ENCODE results near the gene MCU.

Gene MCU

DNA sequence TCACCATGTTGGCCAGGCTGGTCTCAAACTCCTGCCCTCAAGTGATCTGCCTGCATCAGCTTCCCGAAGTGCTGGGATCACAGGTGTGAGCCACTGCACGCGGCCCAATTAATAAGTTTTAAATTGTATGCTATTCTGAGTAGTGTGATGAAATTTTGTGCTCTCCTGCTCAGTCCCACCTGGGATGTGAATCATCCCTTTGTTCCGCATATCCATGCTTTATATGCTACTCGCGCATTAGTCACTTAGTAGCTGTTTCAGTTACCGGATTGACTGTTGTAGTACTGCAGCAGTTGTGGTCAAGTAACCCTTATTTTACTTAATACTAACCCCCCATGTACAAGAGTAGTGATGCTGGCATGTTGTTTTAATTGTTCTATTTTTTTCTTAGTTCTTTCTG lies 154.3 kb downstream of the MCU start:
- H3K36me3 ChIP-seq (ENCODE audit: control insufficient read depth in 5 of 5, insufficient read depth in 5 of 5, low read length in 5 of 5): no peaks in the 10 kb centered on the region
- H3K4me3 ChIP-seq (ENCODE audit: low read depth in 1 of 5, low read length in 5 of 5): no peak overlapping the region

GRCh38 chr10:72847681-72848080 lies 155.7 kb downstream of the MCU start:
- Histone ChIP-seq H3K4me1 (ENCODE audit: control insufficient read depth in 5 of 5, insufficient read depth in 5 of 5, low read length in 5 of 5) (no peaks in the 10 kb centered on the region), H3K36me3 (ENCODE audit: control insufficient read depth in 5 of 5, insufficient read depth in 5 of 5, low read length in 5 of 5) (no peaks in the 10 kb centered on the region), H3K4me3 (ENCODE audit: low read depth in 1 of 5, low read length in 5 of 5) (no peak overlapping the region), H3K9ac (ENCODE audit: low read length in 5 of 5) (no peak overlapping the region), H3K9me3 (ENCODE audit: control insufficient read depth in 5 of 5, low read length in 5 of 5) (peaks cover 0 to 5% (median 0%) of the 10 kb centered on the region in 5 donors), H3K27me3 (ENCODE audit: control insufficient read depth in 5 of 5, insufficient read depth in 4 of 5, low read length in 5 of 5) (no peaks in the 10 kb centered on the region), H3K27ac (ENCODE audit: low read depth, low read length) (no peak overlapping the region)

More for the DNA sequence above, 154.3 kb downstream of the MCU start:
- H3K9ac ChIP-seq (ENCODE audit: low read length in 5 of 5): no peak overlapping the region
- no peaks in the 10 kb centered on the region for H3K4me1 ChIP-seq (ENCODE audit: control insufficient read depth in 5 of 5, insufficient read depth in 5 of 5, low read length in 5 of 5)
- H3K27ac ChIP-seq (ENCODE audit: low read depth, low read length): no peak overlapping the region
- no peaks in the 10 kb centered on the region for H3K27me3 ChIP-seq (ENCODE audit: control insufficient read depth in 5 of 5, insufficient read depth in 4 of 5, low read length in 5 of 5)
- peaks cover 0 to 2% (median 0%) of the 10 kb centered on the region in 5 donors for H3K9me3 ChIP-seq (ENCODE audit: control insufficient read depth in 5 of 5, low read length in 5 of 5)

- no peaks in the 10 kb centered on the region for H3K4me1 ChIP-seq (ENCODE audit: control insufficient read depth in 5 of 5, insufficient read depth in 5 of 5, low read length in 5 of 5)
- no peak overlapping the region for H3K27ac ChIP-seq (ENCODE audit: low read depth, low read length)
- no peak overlapping the region for H3K4me3 ChIP-seq (ENCODE audit: low read depth in 1 of 5, low read length in 5 of 5)
- H3K9ac ChIP-seq (ENCODE audit: low read length in 5 of 5): no peak overlapping the region
- peaks cover 0 to 9% (median 3%) of the 10 kb centered on the region in 5 donors for H3K9me3 ChIP-seq (ENCODE audit: control insufficient read depth in 5 of 5, low read length in 5 of 5)
- no peaks in the 10 kb centered on the region for H3K36me3 ChIP-seq (ENCODE audit: control insufficient read depth in 5 of 5, insufficient read depth in 5 of 5, low read length in 5 of 5)
- H3K27me3 ChIP-seq (ENCODE audit: control insufficient read depth in 5 of 5, insufficient read depth in 4 of 5, low read length in 5 of 5): no peaks in the 10 kb centered on the region
These were observed 158.9 kb downstream of the MCU start for GRCh38 chr10:72850861-72851260.

- H3K27me3 ChIP-seq (ENCODE audit: control insufficient read depth in 5 of 5, insufficient read depth in 4 of 5, low read length in 5 of 5): no peaks in the 10 kb centered on the region
- peaks cover 0 to 9% (median 3%) of the 10 kb centered on the region in 5 donors for H3K9me3 ChIP-seq (ENCODE audit: control insufficient read depth in 5 of 5, low read length in 5 of 5)
- H3K4me3 ChIP-seq (ENCODE audit: low read depth in 1 of 5, low read length in 5 of 5): no peak overlapping the region
- H3K9ac ChIP-seq (ENCODE audit: low read length in 5 of 5): no peak overlapping the region
- H3K27ac ChIP-seq (ENCODE audit: low read depth, low read length): no peak overlapping the region
- no peaks in the 10 kb centered on the region for H3K36me3 ChIP-seq (ENCODE audit: control insufficient read depth in 5 of 5, insufficient read depth in 5 of 5, low read length in 5 of 5)
- no peaks in the 10 kb centered on the region for H3K4me1 ChIP-seq (ENCODE audit: control insufficient read depth in 5 of 5, insufficient read depth in 5 of 5, low read length in 5 of 5)
These were observed 159.6 kb downstream of the MCU start for GRCh38 chr10:72851509-72851908.

GRCh38 chr10:72852508-72852907 lies 160.6 kb downstream of the MCU start:
- Histone ChIP-seq H3K9me3 (ENCODE audit: control insufficient read depth in 5 of 5, low read length in 5 of 5) (peaks cover 0 to 9% (median 3%) of the 10 kb centered on the region in 5 donors), H3K4me1 (ENCODE audit: control insufficient read depth in 5 of 5, insufficient read depth in 5 of 5, low read length in 5 of 5) (no peaks in the 10 kb centered on the region), H3K9ac (ENCODE audit: low read length in 5 of 5) (no peak overlapping the region), H3K36me3 (ENCODE audit: control insufficient read depth in 5 of 5, insufficient read depth in 5 of 5, low read length in 5 of 5) (no peaks in the 10 kb centered on the region), H3K27ac (ENCODE audit: low read depth, low read length) (no peak overlapping the region), H3K27me3 (ENCODE audit: control insufficient read depth in 5 of 5, insufficient read depth in 4 of 5, low read length in 5 of 5) (no peaks in the 10 kb centered on the region), H3K4me3 (ENCODE audit: low read depth in 1 of 5, low read length in 5 of 5) (no peak overlapping the region)

- no peak overlapping the region for H3K4me3 ChIP-seq (ENCODE audit: low read depth in 1 of 5, low read length in 5 of 5)
- no peaks in the 10 kb centered on the region for H3K4me1 ChIP-seq (ENCODE audit: control insufficient read depth in 5 of 5, insufficient read depth in 5 of 5, low read length in 5 of 5)
- peaks cover 0 to 9% (median 3%) of the 10 kb centered on the region in 5 donors for H3K9me3 ChIP-seq (ENCODE audit: control insufficient read depth in 5 of 5, low read length in 5 of 5)
- H3K9ac ChIP-seq (ENCODE audit: low read length in 5 of 5): no peak overlapping the region
- no peak overlapping the region for H3K27ac ChIP-seq (ENCODE audit: low read depth, low read length)
- peaks cover 0 to 5% (median 0%) of the 10 kb centered on the region in 5 donors for H3K36me3 ChIP-seq (ENCODE audit: control insufficient read depth in 5 of 5, insufficient read depth in 5 of 5, low read length in 5 of 5)
- no peaks in the 10 kb centered on the region for H3K27me3 ChIP-seq (ENCODE audit: control insufficient read depth in 5 of 5, insufficient read depth in 4 of 5, low read length in 5 of 5)
These were observed 163.2 kb downstream of the MCU start for GRCh38 chr10:72855129-72855528.

GRCh38 chr10:72855790-72856189 lies 163.8 kb downstream of the MCU start:
- H3K27me3 ChIP-seq (ENCODE audit: control insufficient read depth in 5 of 5, insufficient read depth in 4 of 5, low read length in 5 of 5): no peaks in the 10 kb centered on the region
- H3K4me3 ChIP-seq (ENCODE audit: low read depth in 1 of 5, low read length in 5 of 5): no peak overlapping the region
- H3K9me3 ChIP-seq (ENCODE audit: control insufficient read depth in 5 of 5, low read length in 5 of 5): peaks cover 0 to 9% (median 3%) of the 10 kb centered on the region in 5 donors
- H3K4me1 ChIP-seq (ENCODE audit: control insufficient read depth in 5 of 5, insufficient read depth in 5 of 5, low read length in 5 of 5): no peaks in the 10 kb centered on the region
- H3K36me3 ChIP-seq (ENCODE audit: control insufficient read depth in 5 of 5, insufficient read depth in 5 of 5, low read length in 5 of 5): peaks cover under 1 to 10% (median 5%) of the 10 kb centered on the region in 5 donors
- H3K9ac ChIP-seq (ENCODE audit: low read length in 5 of 5): no peak overlapping the region
- no peak overlapping the region for H3K27ac ChIP-seq (ENCODE audit: low read depth, low read length)

- Histone ChIP-seq H3K36me3 (ENCODE audit: control insufficient read depth in 5 of 5, insufficient read depth in 5 of 5, low read length in 5 of 5) (peaks cover 10 to 15% (median 12%) of the 10 kb centered on the region in 5 donors), H3K9me3 (ENCODE audit: control insufficient read depth in 5 of 5, low read length in 5 of 5) (peaks cover 0 to 3% (median 2%) of the 10 kb centered on the region in 5 donors), H3K27ac (ENCODE audit: low read depth, low read length) (no peak overlapping the region), H3K4me1 (ENCODE audit: control insufficient read depth in 5 of 5, insufficient read depth in 5 of 5, low read length in 5 of 5) (no peaks in the 10 kb centered on the region), H3K27me3 (ENCODE audit: control insufficient read depth in 5 of 5, insufficient read depth in 4 of 5, low read length in 5 of 5) (no peaks in the 10 kb centered on the region), H3K9ac (ENCODE audit: low read length in 5 of 5) (no peak overlapping the region), H3K4me3 (ENCODE audit: low read depth in 1 of 5, low read length in 5 of 5) (no peak overlapping the region)
These were observed 166.1 kb downstream of the MCU start for GRCh38 chr10:72858067-72858466.

- no peaks in the 10 kb centered on the region for H3K4me1 ChIP-seq (ENCODE audit: control insufficient read depth in 5 of 5, insufficient read depth in 5 of 5, low read length in 5 of 5)
- H3K9ac ChIP-seq (ENCODE audit: low read length in 5 of 5): no peak overlapping the region
- H3K27ac ChIP-seq (ENCODE audit: low read depth, low read length): no peak overlapping the region
- no peaks in the 10 kb centered on the region for H3K27me3 ChIP-seq (ENCODE audit: control insufficient read depth in 5 of 5, insufficient read depth in 4 of 5, low read length in 5 of 5)
- H3K36me3 ChIP-seq (ENCODE audit: control insufficient read depth in 5 of 5, insufficient read depth in 5 of 5, low read length in 5 of 5): peaks cover 11 to 18% (median 15%) of the 10 kb centered on the region in 5 donors
- no peak overlapping the region for H3K4me3 ChIP-seq (ENCODE audit: low read depth in 1 of 5, low read length in 5 of 5)
- no peaks in the 10 kb centered on the region for H3K9me3 ChIP-seq (ENCODE audit: control insufficient read depth in 5 of 5, low read length in 5 of 5)
These were observed 171.0 kb downstream of the MCU start for GRCh38 chr10:72862957-72863356.

GRCh38 chr10:72875250-72876055 lies 183.5 kb downstream of the MCU start:
- Histone ChIP-seq H3K36me3 (ENCODE audit: control insufficient read depth in 5 of 5, insufficient read depth in 5 of 5, low read length in 5 of 5) (peaks cover 12 to 24% (median 16%) of the 10 kb centered on the region in 5 donors), H3K27me3 (ENCODE audit: control insufficient read depth in 5 of 5, insufficient read depth in 4 of 5, low read length in 5 of 5) (no peaks in the 10 kb centered on the region), H3K4me3 (ENCODE audit: low read depth in 1 of 5, low read length in 5 of 5) (no peak overlapping the region), H3K27ac (ENCODE audit: low read depth, low read length) (no peak overlapping the region), H3K9ac (ENCODE audit: low read length in 5 of 5) (no peak overlapping the region), H3K9me3 (ENCODE audit: control insufficient read depth in 5 of 5, low read length in 5 of 5) (no peaks in the 10 kb centered on the region), H3K4me1 (ENCODE audit: control insufficient read depth in 5 of 5, insufficient read depth in 5 of 5, low read length in 5 of 5) (no peaks in the 10 kb centered on the region)
